Neural progenitor cell (in vitro differentiated cells): Measurements from ENCODE around the gene RARRES1.

Experiments
- EZH2phosphoT487 ChIP-seq: fragments of 200-600 bp; sonication (generic); IDR thresholded peaks from 2 replicates; pipeline ENCODE4 v1.6.1; 2017; ENCODE audit warnings: antibody characterized with exemption
- TF ChIP-seq, protein P1 (sequence below): fragments of 200-600 bp; sonication (generic); IDR thresholded peaks from 2 replicates; pipeline ENCODE4 v1.5.1; 2017; ENCODE audit warnings: antibody characterized with exemption, mild to moderate bottlenecking

DNA sequence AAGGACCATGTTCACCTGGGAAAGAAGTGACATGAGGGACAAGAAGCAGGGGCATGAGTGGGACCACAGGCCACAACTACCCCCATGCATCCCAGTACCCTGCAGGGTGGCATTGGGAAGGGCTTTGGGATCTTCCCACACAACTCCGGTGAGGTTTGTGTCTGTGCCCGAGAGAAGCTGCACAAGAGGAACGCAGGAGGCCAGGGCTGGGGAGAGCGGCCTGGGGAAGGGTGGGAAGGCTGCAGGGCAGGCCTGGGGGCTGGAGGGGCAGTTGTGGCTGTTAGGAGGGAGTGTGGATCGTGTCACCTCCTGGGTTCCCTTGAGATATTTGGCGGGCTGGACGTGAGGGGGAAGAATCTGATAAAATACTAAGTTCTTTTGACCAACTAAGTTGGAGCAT, 44.3 kb upstream of the RARRES1 start:
- TF ChIP-seq, protein P1, sequence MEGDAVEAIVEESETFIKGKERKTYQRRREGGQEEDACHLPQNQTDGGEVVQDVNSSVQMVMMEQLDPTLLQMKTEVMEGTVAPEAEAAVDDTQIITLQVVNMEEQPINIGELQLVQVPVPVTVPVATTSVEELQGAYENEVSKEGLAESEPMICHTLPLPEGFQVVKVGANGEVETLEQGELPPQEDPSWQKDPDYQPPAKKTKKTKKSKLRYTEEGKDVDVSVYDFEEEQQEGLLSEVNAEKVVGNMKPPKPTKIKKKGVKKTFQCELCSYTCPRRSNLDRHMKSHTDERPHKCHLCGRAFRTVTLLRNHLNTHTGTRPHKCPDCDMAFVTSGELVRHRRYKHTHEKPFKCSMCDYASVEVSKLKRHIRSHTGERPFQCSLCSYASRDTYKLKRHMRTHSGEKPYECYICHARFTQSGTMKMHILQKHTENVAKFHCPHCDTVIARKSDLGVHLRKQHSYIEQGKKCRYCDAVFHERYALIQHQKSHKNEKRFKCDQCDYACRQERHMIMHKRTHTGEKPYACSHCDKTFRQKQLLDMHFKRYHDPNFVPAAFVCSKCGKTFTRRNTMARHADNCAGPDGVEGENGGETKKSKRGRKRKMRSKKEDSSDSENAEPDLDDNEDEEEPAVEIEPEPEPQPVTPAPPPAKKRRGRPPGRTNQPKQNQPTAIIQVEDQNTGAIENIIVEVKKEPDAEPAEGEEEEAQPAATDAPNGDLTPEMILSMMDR = no peak
- TF ChIP-seq EZH2phosphoT487 = no peak
